Activated naive CD8-positive, alpha-beta T cell treated with anti-CD3 and anti-CD28 coated beads, Interleukin-2, amount 10 ng/mL, durations not matched to agents 7 days and 5 days (primary cell): ENCODE results near the gene HJURP. TPM values are rescaled to one million over a fixed set of nuclear protein-coding genes. Genes with fewer than 3 reads are reported as not detected.
A peak's percentile ranks its signal among the peaks of the same experiment; 100 is the strongest.

Experiments used
- ATAC-seq: fragments of 150-1000 bp; cut with Tn5 transposase; one replicate; pipeline ENCODE4 v1.10.0; 2021; ENCODE audit warnings: low read depth, moderate library complexity
- POLR2A ChIA-PET: fragments of 350-600 bp; sonication (Branson Sonifier 250); formaldehyde crosslinking; loops from one replicate; lab custom pipeline; 2021; ENCODE audit warnings: antibody characterized with exemption; lab: Charles Lee
- DNase-seq: peaks from one replicate; pipeline ENCODE4 v3.0.0; 2021
- H3K27ac Mint-ChIP-seq: one replicate; pipeline ENCODE4 v1.8.0; 2022; ENCODE audit warnings: mild to moderate bottlenecking, mixed read lengths
- H3K27me3 Mint-ChIP-seq: one replicate; pipeline ENCODE4 v1.8.0; 2022; ENCODE audit warnings: mild to moderate bottlenecking, moderate library complexity, mixed read lengths
- H3K36me3 Mint-ChIP-seq: one replicate; pipeline ENCODE4 v1.8.0; 2021; ENCODE audit warnings: mild to moderate bottlenecking, mixed read lengths
- H3K4me1 Mint-ChIP-seq: one replicate; pipeline ENCODE4 v1.8.0; 2021; ENCODE audit warnings: mixed read lengths
- H3K4me3 Mint-ChIP-seq: one replicate; pipeline ENCODE4 v1.8.0; 2022; ENCODE audit warnings: mild to moderate bottlenecking, moderate library complexity, mixed read lengths
- H3K9me3 Mint-ChIP-seq: one replicate; pipeline ENCODE4 v1.8.0; 2021; ENCODE audit warnings: mixed read lengths
- total RNA-seq, 2 experiments: library from RNA; stranded (reverse); gene quantifications; one replicate each; pipeline ENCODE4 v1.2.3, GENCODE V29; 2021

The HJURP gene
- total RNA-seq, 2 experiments from 2014 or later, result 100 to 109 TPM

DNA sequence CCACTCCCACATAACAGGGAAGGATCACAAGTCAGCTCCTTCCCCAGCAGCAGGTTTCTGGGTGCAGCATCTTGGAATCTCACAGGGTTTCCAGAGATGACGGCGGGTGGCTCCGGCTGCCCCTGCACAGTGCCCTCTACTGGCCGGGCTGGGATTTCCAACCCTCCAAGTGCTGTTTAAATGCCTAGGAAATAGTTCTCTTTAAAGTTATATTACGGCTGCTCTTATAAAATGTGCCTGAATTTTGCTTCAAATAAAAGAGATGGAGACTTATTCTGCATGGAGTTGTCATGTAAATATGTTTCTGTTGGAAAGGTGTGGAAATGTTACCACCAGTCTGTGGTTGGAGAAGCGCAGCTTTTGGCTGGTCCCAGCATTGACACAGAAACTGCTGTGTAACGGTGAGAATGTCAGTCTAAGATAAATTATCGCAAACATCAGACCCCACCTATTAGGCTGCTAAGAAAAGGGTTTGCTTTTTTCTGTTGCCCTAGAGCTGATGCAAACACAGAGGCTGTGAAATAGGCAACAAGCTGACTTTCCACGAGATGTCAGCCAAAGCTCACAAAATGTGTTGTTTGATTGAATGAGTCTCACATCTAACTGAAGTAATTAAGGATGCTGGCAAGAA, 3.3 kb upstream of the HJURP start:
- H3K27ac Mint-ChIP-seq, result peak overlapping the region; percentile 33

DNA sequence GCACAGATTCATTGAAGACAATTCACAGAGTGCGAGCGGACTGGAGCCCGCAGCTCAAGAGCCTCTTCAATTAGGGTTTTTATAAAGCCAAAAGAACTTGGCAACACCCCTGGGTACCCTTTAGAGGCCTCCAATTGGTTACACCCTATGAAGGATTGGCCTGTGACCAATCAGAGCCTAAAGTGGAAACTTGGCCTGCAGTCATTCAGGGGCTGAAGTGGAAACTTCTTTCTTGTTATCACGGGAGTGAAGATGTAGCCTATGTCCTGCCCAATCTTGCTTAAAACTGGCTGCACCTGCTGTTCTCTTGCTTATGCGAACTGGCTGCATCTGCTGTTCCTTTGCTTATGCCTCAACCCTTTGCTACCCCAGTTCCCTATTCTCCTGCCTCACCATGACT, 1.8 kb upstream of the HJURP start:
- ATAC-seq (no peak), DNase-seq (no peak)
- Mint-ChIP-seq H3K4me1 (peaks cover 35% of the 10 kb centered on the region), H3K27me3 (peaks cover 2% of the 10 kb centered on the region), H3K27ac (peak overlapping the region; percentile 52), H3K9me3 (no peaks in the 10 kb centered on the region), H3K4me3 (no peak overlapping the region), H3K36me3 (peaks cover 29% of the 10 kb centered on the region)
- POLR2A ChIA-PET, result no interaction called here

More for the DNA sequence above, 3.3 kb upstream of the HJURP start:
- Mint-ChIP-seq H3K27me3 (peaks cover 6% of the 10 kb centered on the region), H3K4me1 (peaks cover 22% of the 10 kb centered on the region), H3K9me3 (no peaks in the 10 kb centered on the region), H3K36me3 (peaks cover 15% of the 10 kb centered on the region), H3K4me3 (no peak overlapping the region)
- DNase-seq, result peak; percentile 73
- POLR2A ChIA-PET, result interaction anchor here (0.6 kb wide), 1 partner anchor 243 kb away, joined by 3 read pairs; no protein-coding TSS in a partner anchor
- no peak for ATAC-seq

DNA sequence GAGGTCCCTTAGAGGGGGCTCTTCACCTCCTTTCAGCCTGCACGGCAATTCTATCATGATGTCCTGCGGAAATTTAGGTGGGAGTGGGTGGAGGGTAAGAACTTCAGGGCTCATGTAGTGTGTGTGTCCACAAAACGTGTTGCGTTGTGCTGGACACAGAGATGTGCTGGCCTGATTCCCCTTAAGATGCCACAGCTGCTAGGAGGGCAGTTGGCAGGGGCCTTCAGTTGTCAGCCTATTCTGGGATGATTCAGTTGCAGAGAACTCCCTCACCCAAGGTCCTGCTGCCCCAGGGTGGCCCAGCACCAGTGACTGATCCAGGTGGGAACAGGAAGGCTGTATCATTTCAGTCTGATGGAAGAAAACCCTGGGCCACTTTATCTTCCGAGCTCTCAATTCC, 1.0 kb upstream of the HJURP start:
- DNase-seq (no peak), ATAC-seq (no peak)
- Mint-ChIP-seq H3K4me1 (peaks cover 40% of the 10 kb centered on the region), H3K36me3 (peaks cover 33% of the 10 kb centered on the region), H3K9me3 (no peaks in the 10 kb centered on the region), H3K4me3 (peak overlapping the region; percentile 100), H3K27me3 (peaks cover 2% of the 10 kb centered on the region), H3K27ac (peak overlapping the region; percentile 99)
- POLR2A ChIA-PET, result interaction anchor here (1.0 to 1.7 kb wide), 4 partner anchors 14 to 646 kb away, joined by 3 to 9 read pairs (median 5); partner anchors contain the start of gene ARL4C

DNA sequence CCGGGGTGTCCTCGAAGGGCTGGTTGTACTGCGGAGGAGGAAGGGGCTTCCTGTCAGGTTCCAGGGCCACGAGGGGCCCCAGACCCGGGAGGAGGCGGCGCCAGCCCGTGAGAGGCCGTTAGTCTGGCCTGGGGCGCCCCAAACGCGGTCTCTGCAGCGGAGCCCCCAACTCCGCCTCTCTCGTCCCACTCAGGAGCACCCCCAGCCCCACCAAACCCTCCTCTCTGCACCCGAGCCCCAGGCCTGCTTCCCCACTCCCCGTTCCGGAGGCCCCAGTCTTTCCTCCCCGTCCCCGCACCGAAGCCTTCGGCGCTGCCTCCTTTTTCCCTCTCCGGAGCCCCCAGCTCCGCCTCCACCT, 473 bp downstream of the HJURP start:
- Mint-ChIP-seq H3K27me3 (peaks cover 2% of the 10 kb centered on the region), H3K4me1 (peaks cover 47% of the 10 kb centered on the region), H3K27ac (peak overlapping the region; percentile 99), H3K9me3 (no peaks in the 10 kb centered on the region), H3K36me3 (peaks cover 46% of the 10 kb centered on the region), H3K4me3 (peak overlapping the region; percentile 100)
- ATAC-seq (no peak), DNase-seq (no peak)
- POLR2A ChIA-PET, result interaction anchor here (0.6 to 1.7 kb wide), 5 partner anchors 10 to 643 kb away, joined by 3 to 9 read pairs (median 4); partner anchors contain the start of gene ARL4C

DNA sequence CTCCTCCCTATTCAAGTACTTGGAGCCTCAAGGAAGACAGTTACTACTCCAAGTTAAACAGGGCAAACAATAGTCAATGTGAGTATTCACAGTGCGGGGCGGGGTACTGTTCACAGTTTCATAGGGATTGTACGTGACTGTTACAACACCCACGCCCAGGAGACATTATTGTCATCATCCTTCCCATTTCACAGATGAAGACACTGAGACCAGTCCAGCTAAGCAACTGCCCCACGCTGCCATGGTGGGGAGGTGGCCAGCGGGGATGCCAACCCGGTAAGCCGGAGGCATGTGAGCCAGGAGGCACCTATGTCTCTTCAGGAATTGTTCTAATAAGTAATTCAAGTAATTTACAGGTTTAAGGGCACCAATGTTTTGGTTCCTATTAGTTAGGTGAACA, 982 bp downstream of the HJURP start:
- H3K36me3 Mint-ChIP-seq, result peaks cover 51% of the 10 kb centered on the region
- peak overlapping the region; percentile 100 for H3K4me3 Mint-ChIP-seq
- DNase-seq, result no peak
- H3K27me3 Mint-ChIP-seq, result no peaks in the 10 kb centered on the region
- H3K27ac Mint-ChIP-seq, result peak overlapping the region; percentile 99
- no peaks in the 10 kb centered on the region for H3K9me3 Mint-ChIP-seq
- ATAC-seq, result no peak
- peaks cover 51% of the 10 kb centered on the region for H3K4me1 Mint-ChIP-seq
- POLR2A ChIA-PET, result interaction anchor here (0.6 kb wide), 1 partner anchor 20 kb away, joined by 3 read pairs; no protein-coding TSS in a partner anchor

DNA sequence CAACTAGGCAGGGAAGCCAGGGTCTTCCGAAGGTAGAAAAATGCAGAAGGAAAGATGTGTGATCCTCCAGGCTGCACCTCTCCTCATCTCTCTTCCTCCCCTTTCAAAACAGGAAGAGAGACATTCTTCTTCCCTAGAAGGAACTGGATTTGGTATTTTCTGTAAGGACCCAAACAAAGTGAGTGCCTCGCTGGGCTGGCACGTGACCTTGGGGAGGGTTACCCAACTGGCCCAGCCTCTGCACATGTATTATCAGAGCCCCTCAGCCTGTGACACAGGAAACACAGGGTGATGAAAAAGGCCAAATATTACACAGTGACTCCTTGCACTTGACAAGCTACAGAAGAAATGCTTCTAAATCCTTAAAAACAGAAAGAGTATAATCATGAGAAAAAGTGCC, 2.3 kb downstream of the HJURP start:
- Mint-ChIP-seq H3K27ac (peak overlapping the region; percentile 23), H3K27me3 (no peaks in the 10 kb centered on the region), H3K9me3 (no peaks in the 10 kb centered on the region), H3K36me3 (peaks cover 58% of the 10 kb centered on the region), H3K4me1 (peaks cover 50% of the 10 kb centered on the region), H3K4me3 (peak overlapping the region; percentile 100)
- no peak for ATAC-seq
- no peak for DNase-seq
- POLR2A ChIA-PET, result interaction anchor here (1.2 kb wide), 1 partner anchor 138 kb away, joined by 3 read pairs; no protein-coding TSS in a partner anchor

DNA sequence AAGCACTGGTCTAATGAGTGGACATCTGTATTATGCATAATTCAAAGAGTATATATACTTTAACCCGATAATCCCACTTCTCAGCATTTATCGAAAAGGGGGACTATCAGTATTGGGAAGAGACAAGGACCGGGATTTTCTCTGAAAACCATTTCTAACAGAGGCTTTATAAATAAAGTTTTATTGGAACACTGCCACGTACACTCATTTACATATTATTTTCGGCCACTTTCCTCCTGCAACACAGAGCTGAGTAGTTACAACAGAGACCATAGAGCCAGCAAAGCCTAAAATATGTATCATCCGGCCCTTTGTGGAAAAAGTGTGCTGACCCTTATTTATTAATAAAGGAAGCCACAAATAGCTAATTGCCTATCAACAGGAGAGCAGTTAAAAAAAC, 3.2 kb downstream of the HJURP start:
- DNase-seq (no peak), ATAC-seq (no peak)
- POLR2A ChIA-PET, result interaction anchor here (1.2 kb wide), 1 partner anchor 139 kb away, joined by 3 read pairs; no protein-coding TSS in a partner anchor
- H3K36me3 Mint-ChIP-seq, result peaks cover 64% of the 10 kb centered on the region
- H3K4me1 Mint-ChIP-seq, result peaks cover 50% of the 10 kb centered on the region
- H3K27ac Mint-ChIP-seq, result no peak overlapping the region
- H3K9me3 Mint-ChIP-seq, result no peaks in the 10 kb centered on the region
- no peak overlapping the region for H3K4me3 Mint-ChIP-seq
- H3K27me3 Mint-ChIP-seq, result no peaks in the 10 kb centered on the region

DNA sequence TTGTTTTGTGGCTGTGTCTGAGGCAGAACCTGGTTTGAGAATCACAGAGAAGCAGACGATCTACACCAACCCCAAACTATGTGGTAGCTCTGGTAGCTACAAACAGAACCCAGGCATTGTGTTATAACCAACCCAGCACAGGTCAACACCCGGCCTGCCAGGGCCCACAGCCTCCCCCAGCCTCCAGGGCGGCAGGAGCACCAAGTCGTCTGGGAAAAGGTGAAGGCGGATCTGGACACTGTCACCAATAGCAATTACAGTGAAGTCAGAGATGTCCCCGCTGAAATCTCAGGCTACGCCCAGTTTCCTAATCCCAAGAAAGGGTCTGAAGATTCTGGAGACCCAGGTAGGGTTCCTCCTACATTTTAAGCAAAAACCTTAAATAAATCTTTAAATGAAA, 3.6 kb downstream of the HJURP start:
- Mint-ChIP-seq H3K27ac (no peak overlapping the region), H3K4me1 (peaks cover 51% of the 10 kb centered on the region), H3K9me3 (no peaks in the 10 kb centered on the region), H3K36me3 (peaks cover 65% of the 10 kb centered on the region), H3K4me3 (no peak overlapping the region), H3K27me3 (no peaks in the 10 kb centered on the region)
- POLR2A ChIA-PET, result no interaction called here
- no peak for DNase-seq
- ATAC-seq, result no peak

DNA sequence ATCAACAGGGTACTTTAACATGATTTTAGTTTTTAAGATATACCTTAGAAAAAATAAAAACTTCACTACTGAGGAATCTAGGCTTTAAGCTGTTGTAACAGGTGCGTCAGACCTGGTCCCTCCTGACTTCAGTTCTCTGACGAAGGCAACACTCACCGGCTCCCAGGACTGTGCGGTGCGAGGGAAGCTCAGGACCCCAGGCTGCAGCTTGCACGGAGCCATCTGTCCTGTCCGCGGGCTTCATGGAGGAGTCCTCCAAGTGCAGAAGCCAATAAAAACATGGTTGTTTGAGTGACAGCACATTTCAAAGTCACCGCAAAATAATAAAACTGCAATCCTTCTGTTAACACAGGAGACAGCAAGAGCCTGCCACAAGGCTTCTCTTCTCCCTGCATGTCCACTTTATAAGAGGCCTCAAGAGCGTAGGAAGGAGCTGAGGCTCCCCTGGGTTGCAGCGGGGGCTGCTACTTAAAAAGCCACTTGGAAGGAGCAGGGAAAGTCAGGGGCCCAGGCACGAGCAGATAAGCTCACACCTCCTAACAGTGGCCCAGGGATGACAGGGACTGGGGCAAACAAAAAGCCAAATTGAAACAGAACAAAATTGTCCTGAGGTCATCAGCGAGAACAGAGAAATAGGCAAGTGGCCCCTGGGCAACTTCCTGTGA, 4.6 kb downstream of the HJURP start:
- no peaks in the 10 kb centered on the region for H3K27me3 Mint-ChIP-seq
- ATAC-seq (no peak), DNase-seq (no peak)
- H3K4me1 Mint-ChIP-seq, result peaks cover 44% of the 10 kb centered on the region
- H3K27ac Mint-ChIP-seq, result no peak overlapping the region
- no peaks in the 10 kb centered on the region for H3K9me3 Mint-ChIP-seq
- H3K36me3 Mint-ChIP-seq, result peaks cover 69% of the 10 kb centered on the region
- H3K4me3 Mint-ChIP-seq, result no peak overlapping the region
- POLR2A ChIA-PET, result interaction anchor here (1.0 kb wide), 1 partner anchor 652 kb away, joined by 3 read pairs; no protein-coding TSS in a partner anchor

DNA sequence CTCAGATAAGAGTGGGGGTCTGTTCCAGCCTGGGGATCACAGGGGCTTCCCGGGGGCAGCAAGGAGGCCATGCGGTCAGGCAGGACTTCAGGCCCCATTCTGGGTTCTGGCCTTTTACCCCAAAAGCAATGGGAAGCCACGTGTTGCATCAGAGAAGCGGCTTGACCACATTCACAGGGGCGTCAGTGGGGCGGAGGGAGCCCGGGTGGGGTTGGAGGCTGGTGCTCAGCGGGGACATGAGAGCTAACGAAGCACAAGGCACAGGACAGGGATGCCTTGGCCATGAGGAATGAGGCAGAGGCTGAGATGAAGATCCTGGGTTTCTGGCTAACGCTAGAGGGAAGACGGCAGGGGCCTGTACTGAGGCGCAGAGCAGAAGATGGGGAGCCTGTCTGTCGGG, 6.1 kb downstream of the HJURP start:
- Mint-ChIP-seq H3K27ac (no peak overlapping the region), H3K4me3 (peak overlapping the region; percentile 33), H3K36me3 (peaks cover 71% of the 10 kb centered on the region), H3K27me3 (no peaks in the 10 kb centered on the region), H3K9me3 (no peaks in the 10 kb centered on the region), H3K4me1 (peaks cover 43% of the 10 kb centered on the region)
- no peak for ATAC-seq
- no peak for DNase-seq
- POLR2A ChIA-PET, result interaction anchor here (1.0 kb wide), 1 partner anchor 654 kb away, joined by 3 read pairs; no protein-coding TSS in a partner anchor

DNA sequence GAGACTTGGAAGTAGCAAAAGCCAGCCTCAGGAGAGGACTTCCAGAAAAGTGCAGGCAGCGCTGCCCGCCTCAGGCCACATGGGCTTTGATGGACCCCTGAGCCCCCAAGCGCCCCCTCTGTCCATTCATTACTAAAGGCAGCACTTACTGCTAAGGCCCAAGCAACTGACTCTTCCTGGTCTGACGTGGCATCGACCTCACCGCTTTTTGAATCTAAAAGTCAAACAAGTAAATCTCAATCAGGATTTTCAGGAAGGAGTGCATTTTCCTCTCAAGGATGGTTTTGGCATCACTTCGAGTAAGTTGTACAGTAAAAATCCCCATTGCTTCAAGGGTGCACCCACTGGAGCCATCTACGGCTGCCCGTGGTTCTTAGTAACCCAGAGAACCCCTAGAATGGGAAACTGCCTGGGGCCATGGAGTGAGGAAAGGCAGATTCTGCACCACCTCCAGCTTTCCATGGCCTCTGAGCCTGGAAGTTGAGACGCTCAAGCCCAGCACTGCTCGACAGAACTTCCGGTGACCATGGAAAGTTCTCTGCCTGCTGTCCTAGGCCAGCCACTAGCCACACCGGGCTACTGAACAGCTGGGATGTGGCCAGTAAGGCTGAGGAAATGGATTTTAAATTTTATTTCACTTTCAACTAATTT, 7.0 kb downstream of the HJURP start:
- Mint-ChIP-seq H3K4me3 (no peak overlapping the region), H3K4me1 (peaks cover 37% of the 10 kb centered on the region), H3K36me3 (peaks cover 70% of the 10 kb centered on the region), H3K27me3 (no peaks in the 10 kb centered on the region), H3K9me3 (no peaks in the 10 kb centered on the region), H3K27ac (no peak overlapping the region)
- no peak for ATAC-seq
- POLR2A ChIA-PET, result no interaction called here
- DNase-seq, result no peak

DNA sequence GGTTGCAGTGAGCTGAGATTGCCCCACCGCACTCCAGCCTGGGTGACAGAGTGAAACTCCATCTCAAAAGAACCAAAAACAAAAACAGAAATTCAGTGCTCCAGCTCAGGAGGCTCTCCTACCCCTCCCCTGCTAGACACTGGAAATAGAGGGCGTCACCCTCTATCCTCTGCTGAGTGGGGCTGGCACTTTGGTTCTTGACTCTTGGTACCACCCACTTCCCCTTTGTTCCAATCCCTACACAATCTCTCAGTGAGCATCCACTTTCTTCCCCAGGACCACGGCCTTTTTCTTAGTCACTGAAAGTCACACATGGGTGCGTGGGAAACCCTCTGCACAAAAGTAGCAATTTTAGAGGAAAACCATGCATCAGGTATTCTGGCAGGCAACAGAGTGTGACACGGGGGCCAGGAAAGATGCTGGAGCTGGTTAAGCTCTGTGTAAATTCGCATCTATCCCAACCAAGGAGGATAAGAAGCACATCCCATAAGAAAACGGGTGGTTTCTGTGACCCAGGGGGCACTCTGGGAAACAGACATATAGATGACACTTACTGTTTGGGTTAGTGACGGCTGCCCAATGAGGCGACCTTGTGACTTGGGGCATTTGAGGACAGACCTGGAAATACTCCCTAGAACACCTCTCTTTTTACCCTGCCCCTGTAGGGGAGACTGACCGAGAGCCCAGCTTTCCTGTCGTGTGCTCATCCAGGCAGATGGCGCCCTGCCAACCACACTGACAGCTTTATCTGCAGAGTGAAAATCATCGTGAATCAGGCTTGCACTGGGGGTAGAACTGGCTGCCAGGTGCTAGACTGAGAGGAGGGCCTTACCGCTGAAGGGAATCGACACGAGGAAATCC, 7.7 kb downstream of the HJURP start:
- no peak for ATAC-seq
- POLR2A ChIA-PET, result no interaction called here
- Mint-ChIP-seq H3K36me3 (peaks cover 68% of the 10 kb centered on the region), H3K27ac (peak overlapping the region; percentile 42), H3K9me3 (no peaks in the 10 kb centered on the region), H3K4me1 (peaks cover 33% of the 10 kb centered on the region), H3K4me3 (no peak overlapping the region), H3K27me3 (no peaks in the 10 kb centered on the region)
- no peak for DNase-seq
